GF-D8 (cell line): ENCODE data around the gene DCAF10.
"Not testable (repeated sequence)": the region's sequence is repeated elsewhere in the genome, so short reads cannot be mapped to it uniquely, and the experiment has no call there.

Experiments
- DNase-seq: peaks from one replicate; lab custom pipeline; 2025; lab: John Stamatoyannopoulos, UW

Gene DCAF10

GRCh38 chr9:37792122-37792521 is 8.5 kb upstream of the DCAF10 start:
- DNase-seq: no peak

- DNase-seq: no peak
Observed at GRCh38 chr9:37796232-37796631, 4.4 kb upstream of the DCAF10 start.

- no peak for DNase-seq
Observed at GRCh38 chr9:37798677-37799076, 1.9 kb upstream of the DCAF10 start.

- no peak for DNase-seq
Observed at GRCh38 chr9:37801287-37801850, 772 bp downstream of the DCAF10 start.

GRCh38 chr9:37801959-37802711 is 1.5 kb downstream of the DCAF10 start:
- DNase-seq: no peak

- no peak for DNase-seq
Observed at GRCh38 chr9:37806271-37806670, 5.7 kb downstream of the DCAF10 start.

- not testable (repeated sequence) for DNase-seq
Observed at GRCh38 chr9:37809676-37810075, 9.1 kb downstream of the DCAF10 start.

- no peak for DNase-seq
Observed at GRCh38 chr9:37811906-37812476, 11.4 kb downstream of the DCAF10 start.

GRCh38 chr9:37812773-37813379 is 12.3 kb downstream of the DCAF10 start:
- no peak for DNase-seq

GRCh38 chr9:37818849-37819248 is 18.3 kb downstream of the DCAF10 start:
- DNase-seq: no peak

- DNase-seq: no peak
Observed at GRCh38 chr9:37820142-37820541, 19.5 kb downstream of the DCAF10 start.

GRCh38 chr9:37825174-37825573 is 24.6 kb downstream of the DCAF10 start:
- DNase-seq: not testable (repeated sequence)

- DNase-seq: no peak
Observed at GRCh38 chr9:37827483-37828165, 27.0 kb downstream of the DCAF10 start.

- DNase-seq: no peak
Observed at GRCh38 chr9:37835821-37836220, 35.2 kb downstream of the DCAF10 start.

GRCh38 chr9:37836386-37836785 is 35.8 kb downstream of the DCAF10 start:
- no peak for DNase-seq

GRCh38 chr9:37839496-37840461 is 39.2 kb downstream of the DCAF10 start:
- DNase-seq: no peak

- DNase-seq: no peak
Observed at GRCh38 chr9:37840560-37841194, 40.1 kb downstream of the DCAF10 start.

GRCh38 chr9:37852222-37852621 is 51.6 kb downstream of the DCAF10 start:
- no peak for DNase-seq

GRCh38 chr9:37856551-37856950 is 56.0 kb downstream of the DCAF10 start:
- DNase-seq: no peak

- DNase-seq: peak; percentile 23
Observed at GRCh38 chr9:37859043-37859442, 58.4 kb downstream of the DCAF10 start.

- DNase-seq: no peak
Observed at GRCh38 chr9:37862530-37862929, 61.9 kb downstream of the DCAF10 start.
